PFSK-1 (cell line): ENCODE results near the gene CACNA1C.

Experiments used
- FOXP2 ChIP-seq: optimal IDR thresholded peaks from 2 replicates; pipeline ENCODE3; 2011; ENCODE audit warnings: borderline replicate concordance, control low read depth, inconsistent platforms; ENCODE audit not compliant: insufficient read depth; ENCODE audit errors: extremely low read length, extremely low read depth
- POLR2AphosphoS5 ChIP-seq: IDR thresholded peaks from 2 replicates; pipeline ENCODE4 v1.6.1; 2012; ENCODE audit warnings: low read depth, mild to moderate bottlenecking, control low read depth, low read length, moderate library complexity
- SIN3A ChIP-seq: IDR thresholded peaks from 2 replicates; pipeline ENCODE4 v1.6.1; 2012; ENCODE audit warnings: mild to moderate bottlenecking, low read length, moderate library complexity, borderline replicate concordance; ENCODE audit not compliant: insufficient read depth
- TAF1 ChIP-seq: IDR thresholded peaks from 2 replicates; pipeline ENCODE4 v1.6.1; 2012; ENCODE audit warnings: low read length, control low read depth, borderline replicate concordance; ENCODE audit not compliant: insufficient read depth
- TF ChIP-seq, protein P1 (sequence below), 2 experiments: IDR thresholded peaks; 2 replicates each; pipeline versions ENCODE4 v1.6.1 to v1.8.0; 2011 to 2012; ENCODE audit warnings: low read depth in 2 of 2, low read length in 2 of 2, control low read depth in 1 of 2, inconsistent platforms in 1 of 2, mild to moderate bottlenecking in 1 of 2, moderate library complexity in 1 of 2; ENCODE audit not compliant: insufficient read depth in 1 of 2

- TF ChIP-seq, protein P1, sequence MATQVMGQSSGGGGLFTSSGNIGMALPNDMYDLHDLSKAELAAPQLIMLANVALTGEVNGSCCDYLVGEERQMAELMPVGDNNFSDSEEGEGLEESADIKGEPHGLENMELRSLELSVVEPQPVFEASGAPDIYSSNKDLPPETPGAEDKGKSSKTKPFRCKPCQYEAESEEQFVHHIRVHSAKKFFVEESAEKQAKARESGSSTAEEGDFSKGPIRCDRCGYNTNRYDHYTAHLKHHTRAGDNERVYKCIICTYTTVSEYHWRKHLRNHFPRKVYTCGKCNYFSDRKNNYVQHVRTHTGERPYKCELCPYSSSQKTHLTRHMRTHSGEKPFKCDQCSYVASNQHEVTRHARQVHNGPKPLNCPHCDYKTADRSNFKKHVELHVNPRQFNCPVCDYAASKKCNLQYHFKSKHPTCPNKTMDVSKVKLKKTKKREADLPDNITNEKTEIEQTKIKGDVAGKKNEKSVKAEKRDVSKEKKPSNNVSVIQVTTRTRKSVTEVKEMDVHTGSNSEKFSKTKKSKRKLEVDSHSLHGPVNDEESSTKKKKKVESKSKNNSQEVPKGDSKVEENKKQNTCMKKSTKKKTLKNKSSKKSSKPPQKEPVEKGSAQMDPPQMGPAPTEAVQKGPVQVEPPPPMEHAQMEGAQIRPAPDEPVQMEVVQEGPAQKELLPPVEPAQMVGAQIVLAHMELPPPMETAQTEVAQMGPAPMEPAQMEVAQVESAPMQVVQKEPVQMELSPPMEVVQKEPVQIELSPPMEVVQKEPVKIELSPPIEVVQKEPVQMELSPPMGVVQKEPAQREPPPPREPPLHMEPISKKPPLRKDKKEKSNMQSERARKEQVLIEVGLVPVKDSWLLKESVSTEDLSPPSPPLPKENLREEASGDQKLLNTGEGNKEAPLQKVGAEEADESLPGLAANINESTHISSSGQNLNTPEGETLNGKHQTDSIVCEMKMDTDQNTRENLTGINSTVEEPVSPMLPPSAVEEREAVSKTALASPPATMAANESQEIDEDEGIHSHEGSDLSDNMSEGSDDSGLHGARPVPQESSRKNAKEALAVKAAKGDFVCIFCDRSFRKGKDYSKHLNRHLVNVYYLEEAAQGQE (IDR thresholded peaks at IDR 0.05; ENCODE audit: insufficient read depth in 1 of 2, low read depth in 2 of 2, low read length in 2 of 2) = no peak
- TF ChIP-seq POLR2AphosphoS5 (no peak), TAF1 (no peak), SIN3A (no peak), FOXP2 (no peak)
These were observed 182.0 kb downstream of the CACNA1C start for GRCh38 chr12:2234646-2235350.
